Measurements from ENCODE around the gene TTC21B. TPM values are rescaled to one million over a fixed set of nuclear protein-coding genes. Genes with fewer than 3 reads are reported as not detected.

The TTC21B gene
- total RNA-seq, result 7.6 and 25.1 TPM in 2 replicates

DNA sequence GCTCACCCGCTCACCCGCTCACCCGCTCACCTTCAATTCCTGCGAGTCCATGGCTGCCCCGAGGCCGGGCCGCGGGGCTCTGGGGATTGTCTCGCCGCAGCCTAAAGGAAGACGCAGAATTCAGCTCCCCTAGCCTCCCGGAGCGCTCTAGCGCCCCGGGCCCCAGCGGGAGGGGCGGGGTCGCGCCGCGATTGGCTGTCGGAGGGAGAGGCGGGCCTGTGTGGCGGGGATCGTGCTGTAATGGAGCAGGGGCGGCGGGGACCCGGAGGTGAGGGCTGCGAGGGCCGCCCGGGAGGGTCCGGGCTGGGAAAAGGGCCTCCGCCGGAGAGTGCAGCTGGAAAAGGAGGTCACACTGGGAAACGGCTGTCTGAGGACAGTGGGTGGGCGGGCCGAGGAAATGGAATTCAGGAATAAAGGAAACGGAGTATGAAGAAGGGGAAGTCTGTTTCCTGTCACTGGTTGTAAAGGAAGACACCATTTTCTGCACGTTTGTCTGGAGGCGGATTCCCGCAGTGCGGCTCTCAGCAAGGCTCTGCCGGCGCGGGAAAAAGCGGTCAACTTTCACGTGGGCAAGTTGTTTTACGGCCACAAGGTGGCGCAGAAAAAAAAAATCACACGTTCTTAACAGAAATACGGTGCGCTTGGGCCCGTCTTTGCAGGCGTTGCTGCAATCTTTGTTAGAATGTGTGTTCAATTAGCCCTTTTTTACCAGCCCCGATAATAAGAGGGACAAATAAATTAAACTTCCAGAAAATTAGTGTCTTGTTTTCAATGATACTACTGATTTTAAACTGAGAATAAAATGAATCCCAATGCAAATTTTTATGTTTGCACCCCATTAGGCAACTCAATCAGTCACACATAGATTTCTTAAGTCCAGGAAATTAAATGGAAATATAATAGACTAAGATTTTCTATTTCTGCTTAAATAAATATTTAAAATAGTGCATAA lies at the start of gene TTC21B:
Gene TTC21B, minus strand, starts transcription at position 122 of the 952 bp plus-strand sequence. Its CDS starts 71 bp downstream, at position 51.

Other genes starting within 250 kb of the TTC21B start
- 0.56 and 3.6 TPM in 2 replicates for gene GALNT3, start 159.5 kb downstream of the TTC21B start, total RNA-seq
- not detected in 2 replicates for gene SCN1A, start 174.2 kb upstream of the TTC21B start, total RNA-seq

Measured in epithelial cell of alveolus of lung (primary cell).